Smooth muscle cell (in vitro differentiated cells): ENCODE results near the gene ANKMY1. TPM values are rescaled to one million over a fixed set of nuclear protein-coding genes. Genes with fewer than 3 reads are reported as not detected.

Source experiments
- DNase-seq: peaks from one replicate; lab custom pipeline; 2025; ENCODE audit not compliant: unreplicated experiment; lab: John Stamatoyannopoulos, UW
- H2AFZ ChIP-seq: fragments of 200-600 bp; sonication (generic); 2 replicates; pipeline ENCODE4 v1.6.0; 2016; ENCODE audit warnings: antibody characterized with exemption, low read depth, mild to moderate bottlenecking
- H3F3A ChIP-seq: fragments of 200-600 bp; sonication (generic); 2 replicates; pipeline ENCODE4 v1.6.0; 2017; ENCODE audit warnings: antibody characterized with exemption, low read depth
- H3K27ac ChIP-seq: fragments of 200-600 bp; sonication (generic); 2 replicates; pipeline ENCODE4 v1.5.1; 2016; ENCODE audit warnings: low read depth, mild to moderate bottlenecking
- H3K27me3 ChIP-seq: fragments of 200-600 bp; sonication (generic); 2 replicates; pipeline ENCODE4 v1.6.1; 2016; ENCODE audit warnings: low read depth, mild to moderate bottlenecking
- H3K36me3 ChIP-seq: fragments of 200-600 bp; sonication (generic); 2 replicates; pipeline ENCODE4 v1.5.1; 2016; ENCODE audit warnings: low read depth
- H3K4me1 ChIP-seq: fragments of 200-600 bp; sonication (generic); 2 replicates; pipeline ENCODE4 v1.5.1; 2016; ENCODE audit warnings: low read depth
- H3K4me2 ChIP-seq: fragments of 200-600 bp; sonication (generic); 2 replicates; pipeline ENCODE4 v1.6.0; 2016; ENCODE audit warnings: mild to moderate bottlenecking
- H3K4me3 ChIP-seq: fragments of 200-600 bp; sonication (generic); 2 replicates; pipeline ENCODE4 v1.5.1; 2016; ENCODE audit warnings: mild to moderate bottlenecking
- H3K79me2 ChIP-seq: fragments of 200-600 bp; sonication (generic); 2 replicates; pipeline ENCODE4 v1.6.0; 2016; ENCODE audit warnings: low read depth, mild to moderate bottlenecking
- H3K9ac ChIP-seq: fragments of 200-600 bp; sonication (generic); 2 replicates; pipeline ENCODE4 v1.6.0; 2016; ENCODE audit warnings: low read depth
- H3K9me3 ChIP-seq: fragments of 200-600 bp; sonication (generic); replicated peaks from 2 replicates; pipeline ENCODE4 v1.5.1; 2016; ENCODE audit warnings: low read depth
- H4K20me1 ChIP-seq: fragments of 200-600 bp; sonication (generic); 2 replicates; pipeline ENCODE4 v1.6.0; 2016; ENCODE audit warnings: low read depth
- WGBS: methylation state at CpG from one replicate; pipeline ENCODE4 v1.1.7; 2016; ENCODE audit warnings: low lambda C conversion rate; 5-methylcytosine and 5-hydroxymethylcytosine counted together
- polyA plus RNA-seq: library from polyadenylated mRNA; unstranded; fragments of >200 nt; fragmentation: Nextera tagmentation; extraction: Ambion mirVana; gene quantifications from 2 replicates; pipeline ENCODE4 v1.2.1, GENCODE V29; 2016
- total RNA-seq: library from RNA; depleted of rRNA; stranded (reverse); fragments of >200 nt; gene quantifications from 2 replicates; pipeline ENCODE4 v1.2.3, GENCODE V29; 2014
- TF ChIP-seq, protein P1 (sequence below): fragments of 200-600 bp; sonication (generic); IDR thresholded peaks from 2 replicates; pipeline ENCODE4 v1.5.1; 2017; ENCODE audit warnings: borderline replicate concordance, mild to moderate bottlenecking, antibody characterized with exemption; ENCODE audit not compliant: insufficient read depth, poor library complexity, severe bottlenecking

Gene ANKMY1
- total and polyA plus RNA-seq, 2 experiments from 2014 or later = 6.4 to 8.7 TPM

DNA sequence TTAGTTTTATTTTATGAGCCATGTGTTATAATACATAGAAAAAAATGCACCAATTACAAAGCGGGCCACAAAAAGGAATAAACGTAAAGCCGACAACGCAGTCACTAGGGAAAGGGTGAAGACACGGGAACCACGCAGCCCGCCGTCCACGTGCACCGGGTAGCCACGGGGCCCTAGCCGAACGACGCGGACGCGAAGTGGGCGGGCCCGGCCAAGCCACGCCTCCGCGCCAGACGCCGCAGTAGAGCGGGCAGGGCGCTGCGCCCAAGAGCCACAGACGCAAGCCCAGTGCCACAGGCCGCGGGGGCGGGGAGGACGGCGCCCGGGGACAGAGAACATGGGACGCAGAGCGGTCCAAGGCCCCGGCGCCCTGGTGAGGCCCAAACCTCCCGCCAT lies 2.3 kb upstream of the ANKMY1 start, which contains the start of gene DUSP28:
Gene DUSP28, plus strand, starts transcription at position 274 of the 396 bp plus-strand sequence. CDS start 328 bp downstream, outside the sequence.
- peaks cover 35% of the 10 kb centered on the region for H4K20me1 ChIP-seq
- peak within 1 kb of the TSS; percentile 96 for H3K4me2 ChIP-seq
- H3K9me3 ChIP-seq = no peaks in the 10 kb centered on the region
- DNase-seq = peak; percentile 81
- no peaks in the 10 kb centered on the region for H3K27me3 ChIP-seq
- WGBS = 2% methylated on average over 31 of the region's 39 CpGs
- H3K4me3 ChIP-seq = peak within 1 kb of the TSS; percentile 85
- peak within 1 kb of the TSS; percentile 92 for H3K9ac ChIP-seq
- peaks cover 16% of the 10 kb centered on the region for H3F3A ChIP-seq
- TF ChIP-seq, protein P1, sequence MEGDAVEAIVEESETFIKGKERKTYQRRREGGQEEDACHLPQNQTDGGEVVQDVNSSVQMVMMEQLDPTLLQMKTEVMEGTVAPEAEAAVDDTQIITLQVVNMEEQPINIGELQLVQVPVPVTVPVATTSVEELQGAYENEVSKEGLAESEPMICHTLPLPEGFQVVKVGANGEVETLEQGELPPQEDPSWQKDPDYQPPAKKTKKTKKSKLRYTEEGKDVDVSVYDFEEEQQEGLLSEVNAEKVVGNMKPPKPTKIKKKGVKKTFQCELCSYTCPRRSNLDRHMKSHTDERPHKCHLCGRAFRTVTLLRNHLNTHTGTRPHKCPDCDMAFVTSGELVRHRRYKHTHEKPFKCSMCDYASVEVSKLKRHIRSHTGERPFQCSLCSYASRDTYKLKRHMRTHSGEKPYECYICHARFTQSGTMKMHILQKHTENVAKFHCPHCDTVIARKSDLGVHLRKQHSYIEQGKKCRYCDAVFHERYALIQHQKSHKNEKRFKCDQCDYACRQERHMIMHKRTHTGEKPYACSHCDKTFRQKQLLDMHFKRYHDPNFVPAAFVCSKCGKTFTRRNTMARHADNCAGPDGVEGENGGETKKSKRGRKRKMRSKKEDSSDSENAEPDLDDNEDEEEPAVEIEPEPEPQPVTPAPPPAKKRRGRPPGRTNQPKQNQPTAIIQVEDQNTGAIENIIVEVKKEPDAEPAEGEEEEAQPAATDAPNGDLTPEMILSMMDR = no peak
- H3K4me1 ChIP-seq = peaks cover 13% of the 10 kb centered on the region
- H3K36me3 ChIP-seq = no peaks in the 10 kb centered on the region
- H3K79me2 ChIP-seq = peaks cover 17% of the 10 kb centered on the region
- peak within 1 kb of the TSS; percentile 95 for H3K27ac ChIP-seq
- H2AFZ ChIP-seq = peak within 1 kb of the TSS; percentile 74

DNA sequence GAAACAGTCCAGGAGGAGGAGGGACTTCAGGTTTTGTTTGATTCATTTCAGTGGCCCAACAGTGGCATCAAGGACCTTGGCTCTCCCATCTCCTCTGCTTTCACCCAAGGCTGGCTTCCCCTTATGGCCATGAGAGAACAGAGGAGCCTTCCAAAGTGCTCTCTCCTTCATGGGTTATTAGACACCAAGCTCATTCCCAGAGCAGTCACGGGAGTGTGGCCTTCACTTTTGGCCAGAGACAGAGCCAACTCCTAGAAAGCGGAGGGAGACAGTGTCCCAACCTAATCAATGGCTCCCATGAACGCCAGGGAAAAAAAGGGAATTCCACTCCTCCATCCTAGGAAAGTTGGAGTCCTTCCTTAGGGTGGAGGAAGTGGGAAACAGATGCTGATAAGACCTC lies 1.5 kb upstream of the ANKMY1 start:
- H3K9ac ChIP-seq = no peak overlapping the region
- TF ChIP-seq, protein P1 = no peak
- no peaks in the 10 kb centered on the region for H3K27me3 ChIP-seq
- DNase-seq = no peak
- no peaks in the 10 kb centered on the region for H3K36me3 ChIP-seq
- H3F3A ChIP-seq = peaks cover 16% of the 10 kb centered on the region
- H3K4me1 ChIP-seq = peaks cover 13% of the 10 kb centered on the region
- WGBS = 98% methylated on average over 3 of the region's 3 CpGs
- peaks cover 35% of the 10 kb centered on the region for H4K20me1 ChIP-seq
- peak overlapping the region; percentile 85 for H3K4me3 ChIP-seq
- no peaks in the 10 kb centered on the region for H3K9me3 ChIP-seq
- no peak overlapping the region for H2AFZ ChIP-seq
- peak overlapping the region; percentile 96 for H3K4me2 ChIP-seq
- no peak overlapping the region for H3K27ac ChIP-seq
- peaks cover 17% of the 10 kb centered on the region for H3K79me2 ChIP-seq

DNA sequence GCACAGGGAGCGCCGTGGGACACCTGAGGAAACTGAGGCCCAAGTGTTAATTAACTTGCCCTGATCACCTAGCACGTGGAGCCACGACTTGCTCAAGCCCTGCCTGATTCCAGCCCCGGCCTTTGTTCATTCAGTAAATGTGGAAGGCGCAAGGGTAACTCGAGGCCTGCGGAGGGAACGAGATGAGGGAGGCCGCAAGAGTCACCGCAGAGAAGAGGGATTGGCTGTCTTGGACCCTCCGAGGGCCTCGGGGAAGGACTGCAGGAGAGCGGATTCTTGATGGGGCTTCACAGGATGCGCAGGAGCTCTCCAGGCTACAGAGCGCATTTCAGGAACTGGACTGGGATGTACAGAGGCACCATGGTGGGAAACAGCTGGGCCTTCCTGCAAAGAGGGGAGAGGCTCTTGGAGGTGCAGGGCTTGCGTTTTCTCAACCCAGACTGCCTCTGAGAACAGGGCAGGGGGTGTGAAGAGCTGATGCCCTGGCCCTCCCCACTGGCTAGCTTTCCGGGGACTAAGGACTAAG lies 511 bp upstream of the ANKMY1 start:
- Histone ChIP-seq H3K27me3 (no peaks in the 10 kb centered on the region), H3K4me2 (peak overlapping the region; percentile 96), H3K27ac (no peak overlapping the region), H3K9me3 (no peaks in the 10 kb centered on the region), H3F3A (peaks cover 16% of the 10 kb centered on the region), H2AFZ (no peak overlapping the region), H3K36me3 (no peaks in the 10 kb centered on the region), H3K79me2 (peaks cover 17% of the 10 kb centered on the region), H3K4me1 (peaks cover 13% of the 10 kb centered on the region), H3K4me3 (peak overlapping the region; percentile 62), H3K9ac (no peak overlapping the region), H4K20me1 (peaks cover 35% of the 10 kb centered on the region)
- DNase-seq = no peak
- WGBS = 78% methylated on average over 18 of the region's 18 CpGs
- TF ChIP-seq, protein P1 = no peak

DNA sequence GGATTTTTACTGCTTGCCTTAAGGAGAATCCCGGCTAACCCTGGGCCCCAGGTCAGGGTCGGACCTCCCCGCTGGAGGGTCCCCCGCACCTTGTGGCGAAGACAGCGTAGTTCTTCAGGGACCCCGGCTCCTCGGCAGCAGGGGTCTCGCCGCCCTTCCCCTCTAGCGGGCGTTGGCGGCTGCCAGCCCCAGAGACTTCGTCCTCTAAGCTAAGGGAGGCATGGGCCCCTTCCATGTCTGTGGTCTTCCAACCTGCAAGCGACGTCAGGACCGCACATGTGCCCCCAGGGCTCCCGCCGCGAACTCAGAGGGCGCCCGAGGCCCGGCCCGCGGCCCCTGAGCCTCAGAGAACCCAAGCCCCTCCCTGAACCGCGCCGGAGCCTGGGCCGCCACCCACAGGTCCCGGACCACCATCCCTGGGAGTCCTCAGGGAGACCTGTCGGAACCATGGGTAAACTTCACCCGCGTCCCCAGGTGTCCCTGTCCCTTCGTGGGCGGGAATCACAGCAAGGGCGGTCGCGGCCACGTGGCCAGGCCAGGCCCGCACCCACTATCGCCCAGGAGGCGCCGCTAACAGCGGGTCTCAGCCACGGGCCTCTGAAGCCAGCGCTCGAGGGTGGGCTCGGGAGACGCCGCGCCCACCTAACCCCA lies 562 bp downstream of the ANKMY1 start:
- Histone ChIP-seq H3K36me3 (no peaks in the 10 kb centered on the region), H3K4me2 (peak overlapping the region; percentile 96)
- TF ChIP-seq, protein P1 = no peak

More for the DNA sequence above, 562 bp downstream of the ANKMY1 start:
- DNase-seq = no peak
- no peaks in the 10 kb centered on the region for H3K9me3 ChIP-seq
- WGBS = 67% methylated on average over 30 of the region's 51 CpGs
- no peak overlapping the region for H2AFZ ChIP-seq
- H3K4me3 ChIP-seq = peak overlapping the region; percentile 62
- H3K4me1 ChIP-seq = peaks cover 13% of the 10 kb centered on the region
- no peaks in the 10 kb centered on the region for H3K27me3 ChIP-seq
- H3F3A ChIP-seq = peaks cover 9% of the 10 kb centered on the region
- H3K79me2 ChIP-seq = peaks cover 17% of the 10 kb centered on the region
- no peak overlapping the region for H3K27ac ChIP-seq
- H3K9ac ChIP-seq = peak overlapping the region; percentile 32
- H4K20me1 ChIP-seq = peaks cover 35% of the 10 kb centered on the region
